BLaER1 (cell line): ENCODE results near the gene KDM4C.

Experiments used
- H3K27ac ChIP-seq: shearing (Covaris generic); formaldehyde crosslinking; 2 replicates; pipeline ENCODE4 v1.8.1; 2022
- H3K27me3 ChIP-seq: shearing (Covaris generic); formaldehyde crosslinking; 2 replicates; pipeline ENCODE4 v1.8.1; 2022
- H3K36me3 ChIP-seq: shearing (Covaris generic); formaldehyde crosslinking; 2 replicates; pipeline ENCODE4 v1.8.1; 2022
- H3K4me1 ChIP-seq: shearing (Covaris generic); formaldehyde crosslinking; 2 replicates; pipeline ENCODE4 v1.8.1; 2022
- H3K4me2 ChIP-seq: shearing (Covaris generic); formaldehyde crosslinking; 2 replicates; pipeline ENCODE4 v1.8.1; 2022
- H3K4me3 ChIP-seq: shearing (Covaris generic); formaldehyde crosslinking; 2 replicates; pipeline ENCODE4 v1.8.1; 2022
- H3K9ac ChIP-seq: shearing (Covaris generic); formaldehyde crosslinking; 2 replicates; pipeline ENCODE4 v1.8.1; 2022
- H3K9me3 ChIP-seq: shearing (Covaris generic); formaldehyde crosslinking; 2 replicates; pipeline ENCODE4 v1.8.1; 2022
- H4K20me1 ChIP-seq: shearing (Covaris generic); formaldehyde crosslinking; 2 replicates; pipeline ENCODE4 v1.8.1; 2022
- Cebpa-rat ChIP-seq: shearing (Covaris generic); IDR thresholded peaks from 2 replicates; pipeline ENCODE4 v1.8.1; 2022

The KDM4C gene

GRCh38 chr9:7097785-7098752, 340.3 kb downstream of the KDM4C start:
- peaks cover 14% of the 10 kb centered on the region for H3K4me1 ChIP-seq
- H3K9ac ChIP-seq, result no peak overlapping the region
- no peak for TF ChIP-seq Cebpa-rat
- no peak overlapping the region for H3K4me3 ChIP-seq
- H3K27me3 ChIP-seq, result no peaks in the 10 kb centered on the region
- peaks cover 32% of the 10 kb centered on the region for H3K36me3 ChIP-seq
- H4K20me1 ChIP-seq, result no peaks in the 10 kb centered on the region
- no peak overlapping the region for H3K4me2 ChIP-seq
- peaks cover 14% of the 10 kb centered on the region for H3K9me3 ChIP-seq
- H3K27ac ChIP-seq, result no peak overlapping the region

- H3K36me3 ChIP-seq, result peaks cover 61% of the 10 kb centered on the region
- no peaks in the 10 kb centered on the region for H4K20me1 ChIP-seq
Observed at GRCh38 chr9:7103367-7103766, 345.6 kb downstream of the KDM4C start.

GRCh38 chr9:7103771-7104170, 346.0 kb downstream of the KDM4C start:
- H3K36me3 ChIP-seq, result peaks cover 59% of the 10 kb centered on the region
- no peaks in the 10 kb centered on the region for H3K4me1 ChIP-seq
- H3K4me3 ChIP-seq, result no peak overlapping the region
- H3K27me3 ChIP-seq, result no peaks in the 10 kb centered on the region
- no peaks in the 10 kb centered on the region for H4K20me1 ChIP-seq
- no peak overlapping the region for H3K4me2 ChIP-seq
- H3K9ac ChIP-seq, result no peak overlapping the region
- no peak for TF ChIP-seq Cebpa-rat
- peaks cover 9% of the 10 kb centered on the region for H3K9me3 ChIP-seq
- H3K27ac ChIP-seq, result no peak overlapping the region

More at GRCh38 chr9:7103367-7103766, 345.6 kb downstream of the KDM4C start:
- Histone ChIP-seq H3K4me1 (no peaks in the 10 kb centered on the region), H3K4me2 (no peak overlapping the region), H3K9me3 (peaks cover 14% of the 10 kb centered on the region), H3K27ac (no peak overlapping the region), H3K9ac (no peak overlapping the region), H3K27me3 (no peaks in the 10 kb centered on the region), H3K4me3 (no peak overlapping the region)
- no peak for TF ChIP-seq Cebpa-rat

DNA sequence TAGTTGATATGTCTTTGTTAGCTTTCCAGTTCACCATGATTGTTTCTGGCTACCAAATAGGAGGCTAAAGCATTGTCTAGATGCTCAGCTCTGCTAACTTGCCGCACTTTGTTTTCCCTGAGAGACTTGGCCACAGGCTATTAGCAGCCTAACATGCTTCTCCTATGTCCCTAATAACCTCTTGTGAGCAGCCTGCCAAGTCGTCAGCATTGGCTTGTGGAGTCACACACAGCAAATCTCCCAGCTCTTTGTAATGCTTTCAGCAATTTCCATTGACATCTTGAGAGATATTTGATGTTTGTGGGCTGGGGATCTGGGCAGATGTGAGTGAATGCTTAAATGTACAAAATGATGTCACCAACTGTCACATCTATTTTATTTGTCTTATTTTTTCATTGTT, 346.9 kb downstream of the KDM4C start:
- Histone ChIP-seq H3K36me3 (peaks cover 54% of the 10 kb centered on the region), H3K27me3 (no peaks in the 10 kb centered on the region), H3K4me3 (no peak overlapping the region), H3K4me1 (no peaks in the 10 kb centered on the region), H4K20me1 (no peaks in the 10 kb centered on the region), H3K27ac (no peak overlapping the region), H3K9ac (no peak overlapping the region), H3K4me2 (no peak overlapping the region), H3K9me3 (peaks cover under 1% of the 10 kb centered on the region; the same call in 1 of the 2 replicates)
- TF ChIP-seq Cebpa-rat, result no peak

DNA sequence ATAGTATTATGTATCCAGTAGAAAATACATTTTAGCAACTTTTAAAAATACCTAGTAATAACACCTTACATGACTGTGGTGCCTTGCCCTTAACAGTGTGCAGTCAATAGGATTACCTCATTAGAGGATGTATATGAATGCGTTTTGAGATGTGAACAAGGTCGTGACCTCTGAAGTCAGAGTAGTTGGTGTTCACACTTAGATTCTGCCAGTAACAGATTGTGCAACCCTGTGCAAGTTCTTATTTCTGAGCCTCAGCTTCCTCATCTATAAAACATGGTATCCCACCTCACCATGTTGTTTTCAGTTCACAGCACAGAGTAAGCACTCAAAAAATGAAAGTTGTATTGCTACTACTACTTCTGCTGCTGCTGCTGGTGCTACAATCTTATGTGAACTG, 347.3 kb downstream of the KDM4C start:
- Histone ChIP-seq H3K36me3 (peaks cover 59% of the 10 kb centered on the region), H3K9ac (no peak overlapping the region), H3K4me3 (no peak overlapping the region), H3K4me2 (no peak overlapping the region), H3K4me1 (no peaks in the 10 kb centered on the region), H3K9me3 (no peaks in the 10 kb centered on the region; the same call in 1 of the 2 replicates), H4K20me1 (no peaks in the 10 kb centered on the region), H3K27ac (no peak overlapping the region), H3K27me3 (no peaks in the 10 kb centered on the region)
- no peak for TF ChIP-seq Cebpa-rat

GRCh38 chr9:7108936-7109335, 351.2 kb downstream of the KDM4C start:
- no peaks in the 10 kb centered on the region for H3K27me3 ChIP-seq
- no peak overlapping the region for H3K9ac ChIP-seq
- H4K20me1 ChIP-seq, result no peaks in the 10 kb centered on the region
- no peaks in the 10 kb centered on the region for H3K9me3 ChIP-seq
- H3K4me3 ChIP-seq, result no peak overlapping the region
- TF ChIP-seq Cebpa-rat, result no peak
- no peak overlapping the region for H3K4me2 ChIP-seq
- H3K27ac ChIP-seq, result no peak overlapping the region
- no peaks in the 10 kb centered on the region for H3K4me1 ChIP-seq
- H3K36me3 ChIP-seq, result peaks cover 76% of the 10 kb centered on the region

- Histone ChIP-seq H3K9me3 (no peaks in the 10 kb centered on the region), H3K4me1 (no peaks in the 10 kb centered on the region), H3K9ac (no peak overlapping the region), H3K36me3 (peaks cover 59% of the 10 kb centered on the region), H3K4me3 (no peak overlapping the region), H3K27me3 (no peaks in the 10 kb centered on the region), H3K27ac (no peak overlapping the region), H3K4me2 (no peak overlapping the region), H4K20me1 (no peaks in the 10 kb centered on the region)
- no peak for TF ChIP-seq Cebpa-rat
Observed at GRCh38 chr9:7111413-7111812, 353.6 kb downstream of the KDM4C start.

- Histone ChIP-seq H4K20me1 (no peaks in the 10 kb centered on the region), H3K9ac (no peak overlapping the region), H3K4me3 (no peak overlapping the region), H3K36me3 (peaks cover 36% of the 10 kb centered on the region), H3K4me1 (no peaks in the 10 kb centered on the region), H3K4me2 (no peak overlapping the region), H3K9me3 (no peaks in the 10 kb centered on the region), H3K27ac (no peak overlapping the region), H3K27me3 (no peaks in the 10 kb centered on the region)
- TF ChIP-seq Cebpa-rat, result no peak
Observed at GRCh38 chr9:7115606-7116005, 357.8 kb downstream of the KDM4C start.

- H4K20me1 ChIP-seq, result no peaks in the 10 kb centered on the region
- H3K9me3 ChIP-seq, result no peaks in the 10 kb centered on the region
- no peak overlapping the region for H3K9ac ChIP-seq
- no peak for TF ChIP-seq Cebpa-rat
- peaks cover 33% of the 10 kb centered on the region for H3K36me3 ChIP-seq
- no peak overlapping the region for H3K27ac ChIP-seq
- no peaks in the 10 kb centered on the region for H3K27me3 ChIP-seq
- no peak overlapping the region for H3K4me3 ChIP-seq
- no peak overlapping the region for H3K4me2 ChIP-seq
- H3K4me1 ChIP-seq, result no peaks in the 10 kb centered on the region
Observed at GRCh38 chr9:7117676-7118561, 360.1 kb downstream of the KDM4C start.

- Histone ChIP-seq H3K27me3 (no peaks in the 10 kb centered on the region), H3K9me3 (no peaks in the 10 kb centered on the region), H3K9ac (no peak overlapping the region), H3K36me3 (peaks cover 36% of the 10 kb centered on the region), H3K4me2 (no peak overlapping the region), H3K4me3 (no peak overlapping the region), H4K20me1 (no peaks in the 10 kb centered on the region), H3K4me1 (no peaks in the 10 kb centered on the region), H3K27ac (no peak overlapping the region)
- TF ChIP-seq Cebpa-rat, result no peak
Observed at GRCh38 chr9:7118633-7119032, 360.9 kb downstream of the KDM4C start.
